Upper lobe of left lung (tissue), 6 donors: Measurements from ENCODE around the gene PPP1R13B. TPM values are rescaled to one million over a fixed set of nuclear protein-coding genes. Genes with fewer than 3 reads are reported as not detected.

Experiments used
- ATAC-seq, 2 donors: fragments of 200-7000 bp; cut with Tn5 transposase; one replicate each; pipeline ENCODE4 v1.9.1; 2022; ENCODE audit warnings: mild to moderate bottlenecking in 2 of 2, moderate library complexity in 2 of 2; ENCODE audit not compliant: low FRiP score in 2 of 2
- DNase-seq, 2 donors: peaks; one replicate each; pipeline ENCODE4 v3.0.0-alpha.2; 2019 to 2020
- H3K27ac ChIP-seq, 4 donors: fragments of 200-600 bp; sonication (generic); one replicate each; pipeline ENCODE4 v1.5.1; 2016 to 2019
- H3K27me3 ChIP-seq, 4 donors: fragments of 200-600 bp; sonication (generic); one replicate each; pipeline ENCODE4 v1.5.1; 2017 to 2019
- H3K36me3 ChIP-seq, 4 donors: fragments of 200-600 bp; sonication (generic); one replicate each; pipeline ENCODE4 v1.5.1; 2016 to 2019
- H3K4me1 ChIP-seq, 4 donors: fragments of 200-600 bp; sonication (generic); one replicate each; pipeline ENCODE4 v1.5.1; 2018 to 2019
- H3K4me3 ChIP-seq, 4 donors: fragments of 200-600 bp; sonication (generic); one replicate each; pipeline ENCODE4 v1.5.1; 2017 to 2019; ENCODE audit warnings: mild to moderate bottlenecking in 2 of 4, moderate library complexity in 1 of 4
- H3K9me3 ChIP-seq, 4 donors: fragments of 200-600 bp; sonication (generic); one replicate each; pipeline ENCODE4 v1.5.1; 2018 to 2019
- EP300 ChIP-seq, 4 donors: sonication (generic); formaldehyde crosslinking; IDR thresholded peaks; one replicate each; pipeline ENCODE4 v1.5.1; 2017; ENCODE audit warnings: antibody characterized with exemption in 4 of 4, control low read depth in 2 of 4
- POLR2A ChIP-seq, 4 donors: fragments of 450-650 bp; IDR thresholded peaks; one replicate each; pipeline ENCODE4 v1.5.1; 2016 to 2017; ENCODE audit warnings: antibody characterized with exemption in 4 of 4, mild to moderate bottlenecking in 2 of 4
- POLR2AphosphoS5 ChIP-seq, 2 donors: sonication (generic); formaldehyde crosslinking; IDR thresholded peaks; one replicate each; pipeline ENCODE4 v1.5.1; 2017; ENCODE audit warnings: antibody characterized with exemption in 2 of 2
- WGBS, 2 donors: methylation state at CpG; one replicate each; pipeline ENCODE4 v1.1.5; 2017 to 2018; 5-methylcytosine and 5-hydroxymethylcytosine counted together
- total RNA-seq, 6 donors: library from RNA; depleted of rRNA in 4 of 6; stranded (reverse); fragments of >200 nt in 4 of 6; gene quantifications; one replicate each; pipeline versions ENCODE4 v1.1.0 to v1.2.1, GENCODE V29; 2016 to 2021
- TF ChIP-seq, protein P1 (sequence below), 6 experiments: fragments of 450-650 bp in 4 of 6; fragments of 200-600 bp in 2 of 6; sonication (generic) in 2 of 6; IDR thresholded peaks; one replicate each; pipeline ENCODE4 v1.5.1; 2016 to 2019; ENCODE audit warnings: antibody characterized with exemption in 6 of 6
- donor health status: DM: no; HTN: no; CAD: no; lungs with moderate emphysema.
- donor health status: DM: no; HTN: yes; CAD: no; lungs with severe emphysema.

The PPP1R13B gene
- total RNA-seq, 6 donors from 2014 or later, result 37.0 to 117 (median 71.1) TPM

DNA sequence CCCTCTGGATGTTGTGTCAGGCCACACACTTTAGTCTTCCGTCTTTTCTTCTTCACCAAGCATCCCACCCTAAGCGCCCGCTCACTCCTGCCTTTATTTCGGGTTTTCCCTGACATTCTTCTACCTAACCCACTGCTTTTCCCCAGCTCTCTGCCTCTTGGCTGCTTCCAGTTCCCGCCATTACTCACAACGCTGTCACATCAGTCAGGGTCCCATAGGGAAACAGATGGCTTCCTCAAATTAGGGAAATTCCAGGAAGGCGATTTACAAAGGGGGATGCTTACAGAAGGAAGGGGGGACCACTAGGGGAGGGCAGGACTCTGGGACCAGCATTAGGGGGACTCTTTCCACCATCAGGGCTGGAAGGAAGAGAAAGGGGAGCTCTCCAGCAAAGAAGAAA lies 9.2 kb upstream of the PPP1R13B start:
- Histone ChIP-seq H3K9me3 (no peaks in the 10 kb centered on the region), H3K36me3 (no peaks in the 10 kb centered on the region), H3K27ac (peak overlapping the region in 1 of 4 donors; percentile 85), H3K4me1 (peaks cover 25 to 43% (median 33%) of the 10 kb centered on the region in 4 donors), H3K27me3 (no peaks in the 10 kb centered on the region), H3K4me3 (no peak overlapping the region)
- DNase-seq (no peak), ATAC-seq (no peak)
- TF ChIP-seq EP300 (IDR thresholded peaks at IDR 0.05) (no peak), POLR2A (IDR thresholded peaks at IDR 0.05) (no peak), POLR2AphosphoS5 (IDR thresholded peaks at IDR 0.05) (no peak)
- TF ChIP-seq, protein P1, sequence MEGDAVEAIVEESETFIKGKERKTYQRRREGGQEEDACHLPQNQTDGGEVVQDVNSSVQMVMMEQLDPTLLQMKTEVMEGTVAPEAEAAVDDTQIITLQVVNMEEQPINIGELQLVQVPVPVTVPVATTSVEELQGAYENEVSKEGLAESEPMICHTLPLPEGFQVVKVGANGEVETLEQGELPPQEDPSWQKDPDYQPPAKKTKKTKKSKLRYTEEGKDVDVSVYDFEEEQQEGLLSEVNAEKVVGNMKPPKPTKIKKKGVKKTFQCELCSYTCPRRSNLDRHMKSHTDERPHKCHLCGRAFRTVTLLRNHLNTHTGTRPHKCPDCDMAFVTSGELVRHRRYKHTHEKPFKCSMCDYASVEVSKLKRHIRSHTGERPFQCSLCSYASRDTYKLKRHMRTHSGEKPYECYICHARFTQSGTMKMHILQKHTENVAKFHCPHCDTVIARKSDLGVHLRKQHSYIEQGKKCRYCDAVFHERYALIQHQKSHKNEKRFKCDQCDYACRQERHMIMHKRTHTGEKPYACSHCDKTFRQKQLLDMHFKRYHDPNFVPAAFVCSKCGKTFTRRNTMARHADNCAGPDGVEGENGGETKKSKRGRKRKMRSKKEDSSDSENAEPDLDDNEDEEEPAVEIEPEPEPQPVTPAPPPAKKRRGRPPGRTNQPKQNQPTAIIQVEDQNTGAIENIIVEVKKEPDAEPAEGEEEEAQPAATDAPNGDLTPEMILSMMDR (IDR thresholded peaks at IDR 0.05), result no peak
- WGBS, 2 donors, result 75% methylated on average over 7 of the region's 7 CpGs

DNA sequence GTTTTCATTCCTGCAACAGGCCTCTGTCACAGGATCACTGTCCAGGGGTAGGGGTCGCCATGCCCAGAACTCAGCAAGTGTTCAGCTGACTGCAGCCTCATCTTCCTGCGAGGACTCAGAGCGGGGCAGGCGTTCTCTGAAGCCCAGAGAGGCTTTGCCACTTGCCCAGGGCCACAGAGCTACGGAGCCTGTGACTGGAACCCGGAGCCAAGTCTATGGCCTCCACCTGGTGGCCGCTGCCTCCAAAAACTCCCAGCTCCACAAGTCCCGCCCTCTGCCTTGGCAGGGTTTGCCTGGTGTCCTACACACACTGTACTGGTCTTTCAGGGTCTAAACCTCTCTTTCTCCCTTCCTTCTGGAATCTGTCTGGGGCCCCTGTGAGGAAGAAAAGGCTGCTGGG lies 8.7 kb upstream of the PPP1R13B start:
- Histone ChIP-seq H3K27ac (peak overlapping the region; percentile 62 to 87 (median 86)), H3K4me3 (no peak overlapping the region), H3K36me3 (no peaks in the 10 kb centered on the region), H3K27me3 (no peaks in the 10 kb centered on the region), H3K9me3 (no peaks in the 10 kb centered on the region), H3K4me1 (peaks cover 25 to 38% (median 32%) of the 10 kb centered on the region in 4 donors)
- no peak for TF ChIP-seq POLR2AphosphoS5 (IDR thresholded peaks at IDR 0.05)
- TF ChIP-seq, protein P1 (IDR thresholded peaks at IDR 0.05), result no peak
- DNase-seq, result no peak
- WGBS, 2 donors, result 77 to 92% methylated on average over 2 to 8 of the region's 8 CpGs
- no peak for ATAC-seq

DNA sequence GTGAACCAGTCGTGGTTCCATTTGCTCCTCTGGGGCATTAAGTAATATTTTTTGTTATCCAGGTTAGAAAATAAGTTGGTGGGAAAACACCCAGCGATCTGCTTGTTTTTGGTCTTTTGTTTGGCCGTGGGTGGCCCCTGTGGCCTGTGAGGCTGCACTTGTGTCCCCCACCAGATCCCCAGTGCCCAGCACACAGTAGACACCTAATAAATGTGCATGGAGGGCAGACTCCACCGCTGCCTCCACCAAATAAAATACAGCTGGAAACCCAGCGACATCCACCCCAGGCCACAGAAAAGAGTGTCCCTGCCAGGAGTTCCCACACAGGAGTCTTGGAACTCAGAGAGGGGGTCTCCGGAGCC lies 8.3 kb upstream of the PPP1R13B start:
- WGBS, 2 donors, result 48 to 66% methylated on average over 4 to 6 of the region's 6 CpGs

GRCh38 chr14:103854822-103855733 lies 7.7 kb upstream of the PPP1R13B start:
- no peaks in the 10 kb centered on the region for H3K36me3 ChIP-seq
- no peak overlapping the region for H3K4me3 ChIP-seq
- no peaks in the 10 kb centered on the region for H3K27me3 ChIP-seq
- peak overlapping the region; percentile 62 to 87 (median 86) for H3K27ac ChIP-seq
- DNase-seq, result peak; percentile 74 to 78
- H3K9me3 ChIP-seq, result no peaks in the 10 kb centered on the region
- H3K4me1 ChIP-seq, result peaks cover 25 to 32% (median 28%) of the 10 kb centered on the region in 4 donors
- TF ChIP-seq, protein P1 (IDR thresholded peaks at IDR 0.05), result no peak
- TF ChIP-seq POLR2AphosphoS5 (IDR thresholded peaks at IDR 0.05), result peak in 1 of 2 donors; percentile 43
- no peak for TF ChIP-seq POLR2A (IDR thresholded peaks at IDR 0.05)
- TF ChIP-seq EP300 (IDR thresholded peaks at IDR 0.05), result peak in 1 of 4 donors; percentile 17
- WGBS, 2 donors, result 34 to 50% methylated on average over 15 to 16 of the region's 18 CpGs
- ATAC-seq, result peak; percentile 32 to 81

More for the DNA sequence above, 8.3 kb upstream of the PPP1R13B start:
- Histone ChIP-seq H3K27ac (peak overlapping the region; percentile 62 to 87 (median 86)), H3K4me1 (peaks cover 25 to 37% (median 32%) of the 10 kb centered on the region in 4 donors), H3K36me3 (no peaks in the 10 kb centered on the region), H3K27me3 (no peaks in the 10 kb centered on the region), H3K9me3 (no peaks in the 10 kb centered on the region), H3K4me3 (no peak overlapping the region)
- ATAC-seq (no peak), DNase-seq (no peak)
- no peak for TF ChIP-seq POLR2A (IDR thresholded peaks at IDR 0.05)

- no peak for DNase-seq
Observed at GRCh38 chr14:103854017-103854808, 6.8 kb upstream of the PPP1R13B start.

More at GRCh38 chr14:103854017-103854808, 6.8 kb upstream of the PPP1R13B start:
- Histone ChIP-seq H3K27ac (peak overlapping the region in 3 of 4 donors; percentile 85 to 87 (median 86)), H3K4me3 (no peak overlapping the region), H3K27me3 (no peaks in the 10 kb centered on the region), H3K9me3 (no peaks in the 10 kb centered on the region), H3K4me1 (peaks cover 16 to 24% (median 20%) of the 10 kb centered on the region in 4 donors), H3K36me3 (no peaks in the 10 kb centered on the region)
- no peak for ATAC-seq
- 86 to 92% methylated on average over 11 to 13 of the region's 13 CpGs for WGBS, 2 donors
- TF ChIP-seq POLR2A (IDR thresholded peaks at IDR 0.05) (no peak), EP300 (IDR thresholded peaks at IDR 0.05) (no peak), POLR2AphosphoS5 (IDR thresholded peaks at IDR 0.05) (no peak)
- TF ChIP-seq, protein P1 (IDR thresholded peaks at IDR 0.05), result no peak
